Coronary artery (tissue), 2 donors: ENCODE results near the gene DNAJC21.
A peak's percentile ranks its signal among the peaks of the same experiment; 100 is the strongest.

Experiments
- DNase-seq: peaks from one replicate; pipeline ENCODE4 v3.0.0-alpha.2; 2017; ENCODE audit warnings: low spot score
- H3K27ac ChIP-seq, 2 donors: fragments of 200-600 bp; sonication (generic); one replicate each; pipeline ENCODE4 v1.5.1; 2016 to 2019
- H3K4me3 ChIP-seq: fragments of 200-600 bp; sonication (generic); 2 replicates; pipeline ENCODE4 v1.5.1; 2016; ENCODE audit warnings: mild to moderate bottlenecking, moderate library complexity
- TF ChIP-seq, protein P1 (sequence below): fragments of 200-600 bp; sonication (generic); IDR thresholded peaks from one replicate; pipeline ENCODE4 v1.5.1; 2019; ENCODE audit warnings: antibody characterized with exemption

DNAJC21 gene

DNA sequence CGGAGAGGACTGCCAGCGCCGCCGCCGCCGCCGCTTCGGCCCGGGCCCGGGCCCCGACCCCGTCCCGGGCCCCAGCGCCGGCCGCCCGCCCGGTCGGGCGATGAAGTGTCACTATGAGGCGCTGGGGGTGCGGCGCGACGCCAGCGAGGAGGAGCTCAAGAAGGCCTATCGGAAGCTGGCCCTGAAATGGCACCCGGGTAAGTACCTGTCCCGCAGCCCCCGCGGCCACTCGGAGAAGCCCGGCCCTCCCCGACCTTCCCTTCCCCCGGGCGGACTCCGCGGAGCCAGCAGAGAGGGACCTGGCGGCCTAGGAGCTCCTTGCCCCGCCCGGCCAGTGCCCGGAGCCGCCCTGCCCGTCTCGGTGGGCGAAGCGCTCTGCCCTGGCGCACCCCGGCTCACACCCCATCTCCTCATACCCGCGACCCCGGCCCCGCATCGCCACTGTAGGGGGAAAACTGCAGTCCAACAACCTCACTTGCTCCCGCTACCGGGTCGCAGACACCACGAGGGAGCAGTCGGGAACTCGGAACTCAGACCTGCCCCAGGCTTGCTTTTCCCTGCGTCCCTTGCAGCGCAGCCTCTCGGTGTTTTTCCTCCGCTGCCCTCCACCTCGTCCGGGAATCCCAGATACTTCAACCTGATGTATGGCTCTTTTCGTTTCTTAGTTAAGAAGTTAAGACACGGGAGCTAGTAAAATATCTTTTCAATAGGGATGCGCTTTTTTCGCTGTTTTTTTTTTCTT, 532 bp downstream of the DNAJC21 start:
- DNase-seq = peak; percentile 91
- TF ChIP-seq, protein P1, sequence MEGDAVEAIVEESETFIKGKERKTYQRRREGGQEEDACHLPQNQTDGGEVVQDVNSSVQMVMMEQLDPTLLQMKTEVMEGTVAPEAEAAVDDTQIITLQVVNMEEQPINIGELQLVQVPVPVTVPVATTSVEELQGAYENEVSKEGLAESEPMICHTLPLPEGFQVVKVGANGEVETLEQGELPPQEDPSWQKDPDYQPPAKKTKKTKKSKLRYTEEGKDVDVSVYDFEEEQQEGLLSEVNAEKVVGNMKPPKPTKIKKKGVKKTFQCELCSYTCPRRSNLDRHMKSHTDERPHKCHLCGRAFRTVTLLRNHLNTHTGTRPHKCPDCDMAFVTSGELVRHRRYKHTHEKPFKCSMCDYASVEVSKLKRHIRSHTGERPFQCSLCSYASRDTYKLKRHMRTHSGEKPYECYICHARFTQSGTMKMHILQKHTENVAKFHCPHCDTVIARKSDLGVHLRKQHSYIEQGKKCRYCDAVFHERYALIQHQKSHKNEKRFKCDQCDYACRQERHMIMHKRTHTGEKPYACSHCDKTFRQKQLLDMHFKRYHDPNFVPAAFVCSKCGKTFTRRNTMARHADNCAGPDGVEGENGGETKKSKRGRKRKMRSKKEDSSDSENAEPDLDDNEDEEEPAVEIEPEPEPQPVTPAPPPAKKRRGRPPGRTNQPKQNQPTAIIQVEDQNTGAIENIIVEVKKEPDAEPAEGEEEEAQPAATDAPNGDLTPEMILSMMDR = no peak
- Histone ChIP-seq H3K4me3 (peak overlapping the region; percentile 96), H3K27ac (peak overlapping the region; percentile 98)

- peak overlapping the region; percentile 98 for H3K27ac ChIP-seq
- TF ChIP-seq, protein P1 = no peak
- DNase-seq = no peak
These were observed 1.1 kb downstream of the DNAJC21 start for GRCh38 chr5:34930462-34930844.

DNA sequence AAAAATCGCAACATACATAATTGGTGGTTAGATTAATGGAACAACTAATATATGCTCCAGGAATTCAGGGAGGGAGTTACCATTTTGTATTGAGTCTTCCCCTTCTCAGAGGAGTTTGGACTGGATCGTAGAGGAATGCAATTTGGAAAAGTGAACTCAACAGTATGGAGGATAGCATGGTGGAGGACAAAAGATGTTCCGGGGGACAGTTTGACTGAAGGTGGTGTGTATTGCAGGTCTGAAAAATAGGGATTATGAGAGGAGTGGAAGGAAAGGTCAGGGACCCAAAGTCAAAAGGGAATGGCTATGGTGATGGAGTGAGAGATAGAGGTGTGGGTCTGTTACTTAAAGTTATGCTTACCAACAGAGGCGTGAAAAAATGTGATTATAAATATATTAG, 1.5 kb downstream of the DNAJC21 start:
- no peak for DNase-seq
- peak overlapping the region; percentile 98 for H3K27ac ChIP-seq
- H3K4me3 ChIP-seq = peak overlapping the region; percentile 96
- TF ChIP-seq, protein P1 = no peak

More at GRCh38 chr5:34930462-34930844, 1.1 kb downstream of the DNAJC21 start:
- peak overlapping the region; percentile 96 for H3K4me3 ChIP-seq

DNA sequence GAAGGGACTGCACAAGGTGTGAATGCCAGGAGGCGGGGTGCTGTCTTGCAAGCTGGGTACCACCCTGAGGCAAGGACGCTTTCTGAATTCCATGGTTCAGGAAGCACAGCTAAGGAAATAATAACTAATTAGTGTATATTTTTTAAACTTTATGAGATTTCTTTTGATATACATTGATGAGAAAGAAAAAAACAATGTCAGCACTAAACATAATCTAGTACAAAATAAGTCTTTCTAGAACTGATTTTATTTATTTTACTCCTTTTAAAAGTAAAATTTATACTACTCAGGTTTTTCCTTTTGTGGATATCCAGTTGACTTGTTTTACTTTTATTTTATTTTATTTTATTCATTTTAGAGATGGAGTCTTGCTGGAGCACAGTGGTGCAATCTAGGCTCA, 3.6 kb downstream of the DNAJC21 start:
- no peak overlapping the region for H3K4me3 ChIP-seq
- TF ChIP-seq, protein P1 = no peak
- no peak overlapping the region for H3K27ac ChIP-seq
- no peak for DNase-seq

GRCh38 chr5:34941936-34942335, 12.6 kb downstream of the DNAJC21 start:
- DNase-seq = no peak
- TF ChIP-seq, protein P1 = no peak
- Histone ChIP-seq H3K4me3 (no peak overlapping the region), H3K27ac (no peak overlapping the region)

DNA sequence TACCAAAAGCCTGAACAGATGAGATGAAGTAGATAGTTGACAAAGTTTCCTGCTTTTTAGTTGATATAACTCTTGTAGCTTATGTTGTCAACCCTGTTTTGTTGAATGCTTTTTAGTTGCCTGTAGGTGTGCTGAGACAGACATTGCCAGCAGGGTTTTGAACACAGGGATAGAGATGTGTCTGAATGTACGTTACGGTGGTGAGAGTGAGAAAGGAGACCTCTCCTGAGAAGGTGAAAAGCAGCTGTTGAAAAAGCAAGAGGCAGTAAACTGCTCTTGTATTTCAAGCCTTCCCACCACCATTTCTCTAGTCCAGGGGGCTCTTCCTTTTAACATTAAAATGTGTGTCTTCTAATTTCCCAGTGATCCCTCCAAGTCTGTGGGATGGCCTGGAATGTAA, 14.7 kb downstream of the DNAJC21 start:
- DNase-seq = no peak
- TF ChIP-seq, protein P1 = no peak
- no peak overlapping the region for H3K27ac ChIP-seq

DNA sequence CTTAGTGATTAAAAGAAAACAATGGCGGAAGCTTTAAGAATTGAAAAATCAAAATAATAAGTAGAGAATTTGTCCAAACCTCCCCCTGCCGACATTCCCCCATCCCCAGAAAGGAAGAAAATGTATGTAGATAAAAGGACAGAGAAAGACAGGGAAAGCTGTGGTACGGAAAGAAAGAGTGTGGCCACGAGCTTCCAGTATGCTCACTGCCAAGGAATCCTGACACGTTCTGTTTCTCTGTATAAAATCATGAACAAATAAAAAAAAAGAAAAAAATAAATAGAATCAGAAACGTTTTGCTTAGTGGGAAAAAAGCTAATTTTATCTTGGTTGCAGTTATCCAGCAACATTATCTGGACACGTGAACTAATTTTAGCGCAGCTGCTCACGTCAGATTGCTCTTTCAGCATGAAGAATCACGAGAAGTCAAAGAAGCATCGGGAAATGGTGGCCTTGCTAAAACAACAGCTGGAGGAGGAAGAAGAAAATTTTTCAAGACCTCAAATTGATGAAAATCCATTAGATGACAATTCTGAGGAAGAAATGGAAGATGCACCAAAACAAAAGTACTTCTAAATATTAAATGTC, 15.2 kb downstream of the DNAJC21 start:
- TF ChIP-seq, protein P1 = no peak
- Histone ChIP-seq H3K4me3 (no peak overlapping the region), H3K27ac (no peak overlapping the region)
- no peak for DNase-seq

More for the DNA sequence above, 14.7 kb downstream of the DNAJC21 start:
- H3K4me3 ChIP-seq = no peak overlapping the region
